ENCODE measurements around the gene PPP2R2D. TPM values are rescaled to one million over a fixed set of nuclear protein-coding genes. Genes with fewer than 3 reads are reported as not detected.
"Not testable (repeated sequence)": the region's sequence is repeated elsewhere in the genome, so short reads cannot be mapped to it uniquely, and the experiment has no call there.

Gene PPP2R2D
- total RNA-seq, 1 donor from 2014 or later = 34.2 TPM

GRCh38 chr10:131915484-131915883, 14.7 kb downstream of the PPP2R2D start:
- no peak for FAIRE-seq
- TF ChIP-seq CTCF (IDR thresholded peaks at IDR 0.05; ENCODE audit: insufficient read depth, low read length, severe bottlenecking) = no peak
- Histone ChIP-seq H3K27me3 (ENCODE audit: control insufficient read depth, insufficient read depth, low read length) (no peaks in the 10 kb centered on the region), H3K36me3 (ENCODE audit: control insufficient read depth, insufficient read depth, low read length) (no peaks in the 10 kb centered on the region), H3K4me3 (ENCODE audit: low read depth, low read length) (no peak overlapping the region)
- no peak for DNase-seq (ENCODE audit: low read depth)

- Histone ChIP-seq H3K4me3 (ENCODE audit: low read depth, low read length) (no peak overlapping the region), H3K36me3 (ENCODE audit: control insufficient read depth, insufficient read depth, low read length) (no peaks in the 10 kb centered on the region), H3K27me3 (ENCODE audit: control insufficient read depth, insufficient read depth, low read length) (no peaks in the 10 kb centered on the region)
- no peak for TF ChIP-seq CTCF (IDR thresholded peaks at IDR 0.05; ENCODE audit: insufficient read depth, low read length, severe bottlenecking)
- FAIRE-seq = no peak
- DNase-seq (ENCODE audit: low read depth) = no peak
Observed at GRCh38 chr10:131915990-131916766, 15.4 kb downstream of the PPP2R2D start.

GRCh38 chr10:131916767-131917160, 16.0 kb downstream of the PPP2R2D start:
- not testable (repeated sequence) for H3K36me3 ChIP-seq (ENCODE audit: control insufficient read depth, insufficient read depth, low read length); FAIRE-seq; H3K27me3 ChIP-seq (ENCODE audit: control insufficient read depth, insufficient read depth, low read length); H3K4me3 ChIP-seq (ENCODE audit: low read depth, low read length); DNase-seq (ENCODE audit: low read depth)

GRCh38 chr10:131917496-131917895, 16.7 kb downstream of the PPP2R2D start:
- not testable (repeated sequence) for FAIRE-seq; H3K36me3 ChIP-seq (ENCODE audit: control insufficient read depth, insufficient read depth, low read length); H3K27me3 ChIP-seq (ENCODE audit: control insufficient read depth, insufficient read depth, low read length); H3K4me3 ChIP-seq (ENCODE audit: low read depth, low read length); DNase-seq (ENCODE audit: low read depth)

- not testable (repeated sequence) for H3K4me3 ChIP-seq (ENCODE audit: low read depth, low read length); H3K36me3 ChIP-seq (ENCODE audit: control insufficient read depth, insufficient read depth, low read length); DNase-seq (ENCODE audit: low read depth); H3K27me3 ChIP-seq (ENCODE audit: control insufficient read depth, insufficient read depth, low read length); FAIRE-seq
Observed at GRCh38 chr10:131919461-131919860, 18.7 kb downstream of the PPP2R2D start.

GRCh38 chr10:131920151-131920550, 19.3 kb downstream of the PPP2R2D start:
- no peak overlapping the region for H3K4me3 ChIP-seq (ENCODE audit: low read depth, low read length)
- no peaks in the 10 kb centered on the region for H3K36me3 ChIP-seq (ENCODE audit: control insufficient read depth, insufficient read depth, low read length)
- H3K27me3 ChIP-seq (ENCODE audit: control insufficient read depth, insufficient read depth, low read length) = no peaks in the 10 kb centered on the region
- DNase-seq (ENCODE audit: low read depth) (no peak), FAIRE-seq (no peak)
- no peak for TF ChIP-seq CTCF (IDR thresholded peaks at IDR 0.05; ENCODE audit: insufficient read depth, low read length, severe bottlenecking)

- Histone ChIP-seq H3K27me3 (ENCODE audit: control insufficient read depth, insufficient read depth, low read length) (no peaks in the 10 kb centered on the region), H3K4me3 (ENCODE audit: low read depth, low read length) (no peak overlapping the region), H3K36me3 (ENCODE audit: control insufficient read depth, insufficient read depth, low read length) (peaks cover under 1% of the 10 kb centered on the region)
- no peak for TF ChIP-seq CTCF (IDR thresholded peaks at IDR 0.05; ENCODE audit: insufficient read depth, low read length, severe bottlenecking)
- FAIRE-seq (no peak), DNase-seq (ENCODE audit: low read depth) (no peak)
Observed at GRCh38 chr10:131920693-131921092, 19.9 kb downstream of the PPP2R2D start.

All from bronchial epithelial cell (primary cell).